SK-N-SH treated with all-trans-retinoic acid at 6 μM for 48 hours (cell line): ENCODE data around the gene CAPN1.

ENCODE experiments used
- ARNTL ChIP-seq: fragments of 450-650 bp; formaldehyde crosslinking; IDR thresholded peaks from 2 replicates; pipeline ENCODE4 v1.5.0; 2020; ENCODE audit warnings: low read depth, mild to moderate bottlenecking, moderate library complexity, borderline replicate concordance
- BACH2 ChIP-seq: fragments of 250-450 bp; sonication (Bioruptor Pico); IDR thresholded peaks from 2 replicates; pipeline ENCODE4 v1.9.0; 2021; ENCODE audit warnings: mild to moderate bottlenecking, borderline replicate concordance
- ESRRG ChIP-seq: fragments of 250-450 bp; sonication (Bioruptor Pico); IDR thresholded peaks from 2 replicates; pipeline ENCODE4 v1.6.1; 2021; ENCODE audit warnings: mild to moderate bottlenecking
- RARB ChIP-seq: fragments of 250-450 bp; sonication (Bioruptor Pico); IDR thresholded peaks from 2 replicates; pipeline ENCODE4 v1.8.0; 2021; ENCODE audit warnings: mild to moderate bottlenecking, moderate library complexity
- ZFP30 ChIP-seq: fragments of 450-650 bp; formaldehyde crosslinking; IDR thresholded peaks from 2 replicates; pipeline ENCODE4 v1.5.0; 2022; ENCODE audit warnings: mild to moderate bottlenecking, moderate library complexity
- ZNF565 ChIP-seq: fragments of 450-650 bp; formaldehyde crosslinking; conservative IDR thresholded peaks from 2 replicates; pipeline ENCODE4 v1.5.0; 2020; ENCODE audit warnings: low read depth, mild to moderate bottlenecking, moderate library complexity
- ZNF70 ChIP-seq: fragments of 450-650 bp; formaldehyde crosslinking; IDR thresholded peaks from 2 replicates; pipeline ENCODE4 v1.5.0; 2020; ENCODE audit warnings: mild to moderate bottlenecking, moderate library complexity
- TF ChIP-seq, protein P1 (sequence below): fragments of 250-450 bp; sonication (Bioruptor Pico); IDR thresholded peaks from 2 replicates; pipeline ENCODE4 v1.5.1; 2021; ENCODE audit warnings: mild to moderate bottlenecking, moderate library complexity
- TF ChIP-seq, protein P2 (sequence below): fragments of 250-450 bp; sonication (Bioruptor Pico); IDR thresholded peaks from 2 replicates; pipeline ENCODE4 v1.5.0; 2020; ENCODE audit warnings: mild to moderate bottlenecking, moderate library complexity
- TF ChIP-seq, protein P3 (sequence below): fragments of 250-450 bp; sonication (Bioruptor Pico); IDR thresholded peaks from 2 replicates; pipeline ENCODE4 v1.5.1; 2020; ENCODE audit warnings: low read depth, mild to moderate bottlenecking, moderate library complexity
- TF ChIP-seq, protein P4 (sequence below): fragments of 250-450 bp; sonication (Bioruptor Pico); IDR thresholded peaks from 2 replicates; pipeline ENCODE4 v1.8.0; 2021; ENCODE audit warnings: low read depth, mild to moderate bottlenecking, moderate library complexity, borderline replicate concordance
- TF ChIP-seq, protein P5 (sequence below): fragments of 250-450 bp; sonication (Bioruptor Pico); IDR thresholded peaks from 2 replicates; pipeline ENCODE4 v1.8.0; 2020; ENCODE audit warnings: mild to moderate bottlenecking, moderate library complexity, borderline replicate concordance

DNA sequence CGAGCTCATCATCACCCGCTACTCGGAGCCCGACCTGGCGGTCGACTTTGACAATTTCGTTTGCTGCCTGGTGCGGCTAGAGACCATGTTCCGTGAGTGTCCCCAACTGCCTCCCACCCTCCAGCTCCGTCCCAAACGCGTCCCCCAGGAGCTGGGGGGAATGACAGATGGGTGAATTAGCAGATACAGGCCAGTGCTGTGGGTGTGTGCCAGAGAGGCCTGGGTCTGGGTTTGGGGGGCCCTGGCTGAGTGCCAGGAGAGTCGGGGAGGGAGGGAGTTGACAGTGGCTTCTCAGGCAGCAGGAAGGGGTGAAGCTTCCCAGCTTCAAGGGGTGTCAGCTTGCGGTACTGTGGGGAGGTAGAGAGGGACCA, 28.6 kb downstream of the CAPN1 start:
- TF ChIP-seq, protein P1, sequence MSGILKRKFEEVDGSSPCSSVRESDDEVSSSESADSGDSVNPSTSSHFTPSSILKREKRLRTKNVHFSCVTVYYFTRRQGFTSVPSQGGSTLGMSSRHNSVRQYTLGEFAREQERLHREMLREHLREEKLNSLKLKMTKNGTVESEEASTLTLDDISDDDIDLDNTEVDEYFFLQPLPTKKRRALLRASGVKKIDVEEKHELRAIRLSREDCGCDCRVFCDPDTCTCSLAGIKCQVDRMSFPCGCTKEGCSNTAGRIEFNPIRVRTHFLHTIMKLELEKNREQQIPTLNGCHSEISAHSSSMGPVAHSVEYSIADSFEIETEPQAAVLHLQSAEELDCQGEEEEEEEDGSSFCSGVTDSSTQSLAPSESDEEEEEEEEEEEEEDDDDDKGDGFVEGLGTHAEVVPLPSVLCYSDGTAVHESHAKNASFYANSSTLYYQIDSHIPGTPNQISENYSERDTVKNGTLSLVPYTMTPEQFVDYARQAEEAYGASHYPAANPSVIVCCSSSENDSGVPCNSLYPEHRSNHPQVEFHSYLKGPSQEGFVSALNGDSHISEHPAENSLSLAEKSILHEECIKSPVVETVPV: no peak
- TF ChIP-seq, protein P2, sequence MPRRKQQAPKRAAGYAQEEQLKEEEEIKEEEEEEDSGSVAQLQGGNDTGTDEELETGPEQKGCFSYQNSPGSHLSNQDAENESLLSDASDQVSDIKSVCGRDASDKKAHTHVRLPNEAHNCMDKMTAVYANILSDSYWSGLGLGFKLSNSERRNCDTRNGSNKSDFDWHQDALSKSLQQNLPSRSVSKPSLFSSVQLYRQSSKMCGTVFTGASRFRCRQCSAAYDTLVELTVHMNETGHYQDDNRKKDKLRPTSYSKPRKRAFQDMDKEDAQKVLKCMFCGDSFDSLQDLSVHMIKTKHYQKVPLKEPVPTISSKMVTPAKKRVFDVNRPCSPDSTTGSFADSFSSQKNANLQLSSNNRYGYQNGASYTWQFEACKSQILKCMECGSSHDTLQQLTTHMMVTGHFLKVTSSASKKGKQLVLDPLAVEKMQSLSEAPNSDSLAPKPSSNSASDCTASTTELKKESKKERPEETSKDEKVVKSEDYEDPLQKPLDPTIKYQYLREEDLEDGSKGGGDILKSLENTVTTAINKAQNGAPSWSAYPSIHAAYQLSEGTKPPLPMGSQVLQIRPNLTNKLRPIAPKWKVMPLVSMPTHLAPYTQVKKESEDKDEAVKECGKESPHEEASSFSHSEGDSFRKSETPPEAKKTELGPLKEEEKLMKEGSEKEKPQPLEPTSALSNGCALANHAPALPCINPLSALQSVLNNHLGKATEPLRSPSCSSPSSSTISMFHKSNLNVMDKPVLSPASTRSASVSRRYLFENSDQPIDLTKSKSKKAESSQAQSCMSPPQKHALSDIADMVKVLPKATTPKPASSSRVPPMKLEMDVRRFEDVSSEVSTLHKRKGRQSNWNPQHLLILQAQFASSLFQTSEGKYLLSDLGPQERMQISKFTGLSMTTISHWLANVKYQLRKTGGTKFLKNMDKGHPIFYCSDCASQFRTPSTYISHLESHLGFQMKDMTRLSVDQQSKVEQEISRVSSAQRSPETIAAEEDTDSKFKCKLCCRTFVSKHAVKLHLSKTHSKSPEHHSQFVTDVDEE (CRISPR knock-in tag): no peak
- TF ChIP-seq RARB (CRISPR knock-in tag) (no peak), ESRRG (no peak), ARNTL (CRISPR knock-in tag) (no peak), ZNF70 (CRISPR knock-in tag) (no peak), BACH2 (CRISPR knock-in tag) (no peak), ZNF565 (CRISPR knock-in tag) (no peak), ZFP30 (CRISPR knock-in tag) (no peak)
- TF ChIP-seq, protein P3, sequence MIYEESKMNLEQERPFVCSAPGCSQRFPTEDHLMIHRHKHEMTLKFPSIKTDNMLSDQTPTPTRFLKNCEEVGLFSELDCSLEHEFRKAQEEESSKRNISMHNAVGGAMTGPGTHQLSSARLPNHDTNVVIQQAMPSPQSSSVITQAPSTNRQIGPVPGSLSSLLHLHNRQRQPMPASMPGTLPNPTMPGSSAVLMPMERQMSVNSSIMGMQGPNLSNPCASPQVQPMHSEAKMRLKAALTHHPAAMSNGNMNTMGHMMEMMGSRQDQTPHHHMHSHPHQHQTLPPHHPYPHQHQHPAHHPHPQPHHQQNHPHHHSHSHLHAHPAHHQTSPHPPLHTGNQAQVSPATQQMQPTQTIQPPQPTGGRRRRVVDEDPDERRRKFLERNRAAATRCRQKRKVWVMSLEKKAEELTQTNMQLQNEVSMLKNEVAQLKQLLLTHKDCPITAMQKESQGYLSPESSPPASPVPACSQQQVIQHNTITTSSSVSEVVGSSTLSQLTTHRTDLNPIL (CRISPR knock-in tag): no peak
- TF ChIP-seq, protein P4, sequence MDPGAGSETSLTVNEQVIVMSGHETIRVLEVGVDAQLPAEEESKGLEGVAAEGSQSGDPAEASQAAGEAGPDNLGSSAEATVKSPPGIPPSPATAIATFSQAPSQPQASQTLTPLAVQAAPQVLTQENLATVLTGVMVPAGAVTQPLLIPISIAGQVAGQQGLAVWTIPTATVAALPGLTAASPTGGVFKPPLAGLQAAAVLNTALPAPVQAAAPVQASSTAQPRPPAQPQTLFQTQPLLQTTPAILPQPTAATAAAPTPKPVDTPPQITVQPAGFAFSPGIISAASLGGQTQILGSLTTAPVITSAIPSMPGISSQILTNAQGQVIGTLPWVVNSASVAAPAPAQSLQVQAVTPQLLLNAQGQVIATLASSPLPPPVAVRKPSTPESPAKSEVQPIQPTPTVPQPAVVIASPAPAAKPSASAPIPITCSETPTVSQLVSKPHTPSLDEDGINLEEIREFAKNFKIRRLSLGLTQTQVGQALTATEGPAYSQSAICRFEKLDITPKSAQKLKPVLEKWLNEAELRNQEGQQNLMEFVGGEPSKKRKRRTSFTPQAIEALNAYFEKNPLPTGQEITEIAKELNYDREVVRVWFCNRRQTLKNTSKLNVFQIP (CRISPR knock-in tag): no peak
- TF ChIP-seq, protein P5, sequence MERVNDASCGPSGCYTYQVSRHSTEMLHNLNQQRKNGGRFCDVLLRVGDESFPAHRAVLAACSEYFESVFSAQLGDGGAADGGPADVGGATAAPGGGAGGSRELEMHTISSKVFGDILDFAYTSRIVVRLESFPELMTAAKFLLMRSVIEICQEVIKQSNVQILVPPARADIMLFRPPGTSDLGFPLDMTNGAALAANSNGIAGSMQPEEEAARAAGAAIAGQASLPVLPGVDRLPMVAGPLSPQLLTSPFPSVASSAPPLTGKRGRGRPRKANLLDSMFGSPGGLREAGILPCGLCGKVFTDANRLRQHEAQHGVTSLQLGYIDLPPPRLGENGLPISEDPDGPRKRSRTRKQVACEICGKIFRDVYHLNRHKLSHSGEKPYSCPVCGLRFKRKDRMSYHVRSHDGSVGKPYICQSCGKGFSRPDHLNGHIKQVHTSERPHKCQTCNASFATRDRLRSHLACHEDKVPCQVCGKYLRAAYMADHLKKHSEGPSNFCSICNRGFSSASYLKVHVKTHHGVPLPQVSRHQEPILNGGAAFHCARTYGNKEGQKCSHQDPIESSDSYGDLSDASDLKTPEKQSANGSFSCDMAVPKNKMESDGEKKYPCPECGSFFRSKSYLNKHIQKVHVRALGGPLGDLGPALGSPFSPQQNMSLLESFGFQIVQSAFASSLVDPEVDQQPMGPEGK (CRISPR knock-in tag): no peak
